HG03442 (cell line): ENCODE measurements around the gene PRDM16.

Source experiments
- ATAC-seq: cut with Tn5 transposase; IDR thresholded peaks from one replicate; pipeline ENCODE4 v1.9.1; 2021; ENCODE audit warnings: mild to moderate bottlenecking, moderate library complexity; ENCODE audit not compliant: unreplicated experiment

The PRDM16 gene

DNA sequence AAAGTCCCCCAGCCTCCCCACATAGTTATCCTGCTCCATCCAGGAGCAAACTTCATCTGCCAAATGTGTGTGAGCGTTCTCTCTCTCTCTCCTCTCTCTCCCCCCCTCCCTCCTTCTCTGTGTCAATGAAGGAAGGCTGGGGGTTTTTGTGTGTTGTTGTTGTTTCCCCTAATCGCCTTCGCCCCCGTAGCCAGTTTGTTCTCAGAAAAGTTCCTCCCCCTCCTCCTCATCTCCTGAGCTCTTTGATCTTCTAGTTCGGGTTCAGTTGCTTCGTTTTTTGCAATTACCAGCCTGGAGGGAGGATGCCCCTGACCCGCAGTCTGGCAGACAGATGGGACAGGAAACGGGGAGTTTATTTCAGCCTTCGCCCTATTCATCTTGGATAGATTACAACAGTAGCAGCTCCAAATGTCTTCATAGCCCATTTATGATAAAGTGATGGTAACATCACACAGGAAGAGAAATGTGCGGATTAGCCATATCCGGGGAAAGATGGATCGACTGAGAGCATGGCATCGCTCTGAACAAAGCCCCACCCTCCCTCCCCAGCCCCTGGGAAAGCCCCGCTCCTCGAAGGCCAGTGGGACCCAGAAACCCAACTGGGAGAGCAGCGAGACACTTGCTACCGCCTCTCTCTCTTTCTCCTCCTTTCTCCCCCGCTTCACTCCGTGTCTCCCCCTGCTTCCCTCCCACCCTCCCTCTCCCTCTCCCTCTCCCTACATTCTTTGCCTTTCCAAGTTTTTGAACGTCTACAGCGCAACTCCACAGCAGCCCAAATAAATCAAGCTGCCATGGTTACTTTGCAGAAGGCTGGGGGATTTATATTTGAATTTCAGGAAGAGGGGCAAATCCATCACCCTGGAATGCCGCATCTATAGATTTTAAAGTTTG lies 245.7 kb downstream of the PRDM16 start:
- ATAC-seq, result no peak

DNA sequence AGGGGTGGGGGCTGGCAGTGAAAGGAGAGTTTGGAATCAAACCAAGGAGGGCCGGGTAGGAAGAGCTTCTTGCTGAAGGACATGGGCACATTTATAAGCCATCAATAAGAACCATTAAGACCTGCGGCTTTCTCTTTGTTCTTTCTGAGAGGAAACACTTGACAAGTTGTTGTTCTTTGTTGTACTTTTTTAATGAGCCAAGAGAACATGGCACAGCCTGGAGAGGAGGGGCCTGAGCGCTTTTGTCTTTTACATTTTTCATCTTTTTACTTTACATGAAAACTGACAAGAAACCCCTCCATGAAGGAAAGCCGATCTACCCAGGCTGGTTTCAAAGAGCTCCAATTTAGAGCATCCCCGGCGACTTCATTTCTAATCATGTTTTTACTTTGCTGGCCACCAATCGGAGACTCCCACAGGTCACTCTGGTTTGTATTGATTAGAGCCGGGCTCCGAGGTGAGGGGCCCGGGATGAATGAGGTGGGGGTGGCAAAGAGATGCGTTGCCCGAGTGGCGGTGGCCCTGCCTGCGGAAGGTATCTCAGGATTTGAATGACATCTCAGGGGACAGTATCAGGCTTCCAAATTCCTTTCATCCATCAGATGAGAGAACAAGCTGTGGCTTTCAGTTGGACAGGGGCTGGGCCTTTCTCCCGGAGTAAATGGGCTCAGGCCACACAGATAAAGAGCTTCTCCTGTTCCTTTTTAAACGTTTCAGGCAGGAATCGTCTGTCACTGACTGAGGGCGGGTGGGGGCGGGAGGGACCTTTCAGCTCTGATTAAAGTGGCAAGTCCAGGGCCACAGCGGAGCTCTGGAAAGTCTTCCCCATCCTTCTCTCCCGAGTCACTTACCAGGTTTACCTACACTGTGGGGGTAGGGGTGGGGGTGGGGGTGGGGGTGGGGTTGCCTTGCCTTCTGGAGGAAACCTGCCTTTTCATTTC lies 246.7 kb downstream of the PRDM16 start:
- ATAC-seq, result no peak

DNA sequence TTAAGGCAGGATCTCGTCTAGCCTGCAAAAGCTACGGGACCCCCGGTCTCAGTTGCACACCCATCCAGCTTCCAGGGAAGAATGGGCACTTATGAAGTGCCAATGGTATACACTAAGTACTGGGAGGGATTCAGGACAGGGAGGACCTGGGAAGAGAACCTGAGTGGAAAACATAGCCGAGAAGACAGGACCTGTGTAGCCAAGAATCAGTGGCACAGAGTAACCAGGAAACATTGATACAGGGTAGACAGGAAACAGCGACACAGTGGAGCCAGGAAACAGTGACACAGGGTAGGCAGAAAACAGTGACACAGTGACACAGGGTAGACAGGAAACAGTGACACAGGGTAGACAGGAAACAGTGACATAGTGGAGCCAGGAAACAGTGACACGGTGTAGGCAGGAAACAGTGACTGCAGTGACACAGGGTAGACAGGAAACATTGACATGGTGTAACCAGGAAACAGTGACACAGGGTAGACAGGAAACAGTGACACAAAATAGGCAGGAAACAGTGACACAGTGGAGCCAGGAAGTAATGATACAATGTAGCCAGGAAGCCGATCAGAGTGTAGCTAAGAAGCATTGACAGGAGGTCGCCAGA lies 247.4 kb downstream of the PRDM16 start:
- ATAC-seq, result no peak

DNA sequence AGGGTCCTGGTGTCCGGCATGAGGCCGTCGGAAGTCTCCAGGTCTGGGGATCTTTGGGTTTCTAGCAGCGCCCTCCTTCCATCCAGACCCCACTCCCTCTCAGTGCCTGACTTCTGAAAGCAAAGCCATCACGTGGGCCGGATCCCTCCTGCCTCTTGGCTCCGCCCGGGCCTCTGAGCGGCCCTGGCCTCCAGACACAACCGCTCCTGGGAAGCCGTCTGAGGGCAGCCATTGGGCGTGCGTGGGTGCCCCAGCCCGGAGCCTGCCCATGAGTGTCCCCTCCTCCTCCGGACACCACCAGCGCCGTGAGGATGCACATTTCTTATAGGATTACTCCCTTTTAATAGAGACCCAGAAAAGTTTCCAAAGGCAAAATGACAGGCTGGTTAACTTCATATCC lies 248.5 kb downstream of the PRDM16 start:
- ATAC-seq, result no peak

DNA sequence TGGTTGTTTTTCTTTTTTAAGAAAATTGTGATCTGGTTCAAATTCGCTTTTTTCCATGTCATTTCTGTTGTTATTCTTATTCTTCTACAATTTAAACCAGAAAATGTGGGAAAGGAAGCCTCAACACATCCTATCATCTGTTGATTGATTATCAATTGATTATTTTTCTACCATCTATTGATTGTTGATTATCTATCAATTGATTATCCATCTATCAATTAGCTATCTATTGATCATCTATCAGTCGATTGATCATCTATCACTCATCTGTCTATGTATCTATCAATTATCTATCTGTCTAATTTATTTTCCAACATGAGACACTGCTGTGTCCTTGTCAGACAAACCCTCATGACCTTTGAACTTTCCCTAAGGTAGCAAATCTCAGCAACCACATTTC lies 249.3 kb downstream of the PRDM16 start:
- no peak for ATAC-seq

DNA sequence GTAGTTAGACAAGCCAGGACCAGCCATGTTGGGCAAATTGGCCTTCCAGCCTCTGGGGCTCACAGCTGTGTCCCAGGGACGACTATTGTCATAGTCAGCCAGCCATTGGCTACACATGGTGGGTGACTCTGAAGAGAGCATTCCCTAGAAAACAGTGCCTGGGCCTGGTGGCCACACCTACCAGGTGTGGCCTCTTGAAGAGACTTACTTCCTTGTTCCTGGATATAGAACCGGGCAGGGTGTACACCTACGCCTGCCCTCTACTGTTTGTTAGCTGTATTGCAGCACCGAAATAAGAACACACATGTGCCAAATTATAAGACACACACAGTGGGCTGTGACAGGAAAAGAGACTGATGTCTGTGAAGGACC lies 250.9 kb downstream of the PRDM16 start:
- ATAC-seq, result no peak

DNA sequence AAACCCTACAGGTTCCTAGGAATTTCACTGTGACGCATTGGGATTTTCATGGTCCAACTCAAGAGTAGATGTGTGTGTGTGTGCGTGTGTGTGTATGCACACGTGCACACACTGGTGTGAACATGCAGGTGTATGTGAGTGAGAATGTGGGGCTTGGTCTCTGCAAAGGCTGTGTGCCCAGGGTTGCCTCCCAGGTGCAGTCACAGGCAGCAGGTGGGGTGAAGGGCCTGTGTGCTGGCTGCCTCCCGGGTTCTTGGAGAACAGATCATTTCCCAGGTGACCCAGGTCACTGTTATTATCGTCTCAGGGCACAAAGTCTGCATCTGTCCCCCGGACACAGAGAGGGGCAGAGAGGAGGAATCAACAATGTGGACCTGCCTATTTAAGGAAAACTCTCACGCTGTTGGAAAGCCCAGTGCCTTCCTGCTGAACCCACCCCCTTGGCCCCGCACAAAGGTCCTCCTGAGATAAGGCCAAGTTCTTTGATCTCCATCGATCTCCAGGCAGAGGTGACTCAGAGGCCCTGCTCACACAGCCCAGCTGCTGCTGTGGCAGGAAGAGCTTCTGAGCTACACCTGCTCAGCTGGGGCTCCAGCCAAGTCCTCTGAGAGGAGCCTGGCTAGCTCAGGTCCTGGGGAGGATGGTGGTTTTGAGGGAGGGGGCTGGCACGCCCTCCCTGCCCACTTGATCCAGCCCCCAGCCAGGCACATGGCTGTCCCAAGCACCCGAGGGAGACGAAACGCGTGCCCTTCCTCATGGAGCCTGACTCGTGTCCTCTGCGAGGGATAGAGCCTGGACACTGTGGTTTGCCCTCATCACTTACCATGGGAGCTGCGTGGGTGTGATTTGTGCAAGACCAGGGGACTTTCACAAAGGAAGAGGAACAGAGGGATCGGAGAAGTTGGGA lies 251.5 kb downstream of the PRDM16 start:
- ATAC-seq, result no peak

DNA sequence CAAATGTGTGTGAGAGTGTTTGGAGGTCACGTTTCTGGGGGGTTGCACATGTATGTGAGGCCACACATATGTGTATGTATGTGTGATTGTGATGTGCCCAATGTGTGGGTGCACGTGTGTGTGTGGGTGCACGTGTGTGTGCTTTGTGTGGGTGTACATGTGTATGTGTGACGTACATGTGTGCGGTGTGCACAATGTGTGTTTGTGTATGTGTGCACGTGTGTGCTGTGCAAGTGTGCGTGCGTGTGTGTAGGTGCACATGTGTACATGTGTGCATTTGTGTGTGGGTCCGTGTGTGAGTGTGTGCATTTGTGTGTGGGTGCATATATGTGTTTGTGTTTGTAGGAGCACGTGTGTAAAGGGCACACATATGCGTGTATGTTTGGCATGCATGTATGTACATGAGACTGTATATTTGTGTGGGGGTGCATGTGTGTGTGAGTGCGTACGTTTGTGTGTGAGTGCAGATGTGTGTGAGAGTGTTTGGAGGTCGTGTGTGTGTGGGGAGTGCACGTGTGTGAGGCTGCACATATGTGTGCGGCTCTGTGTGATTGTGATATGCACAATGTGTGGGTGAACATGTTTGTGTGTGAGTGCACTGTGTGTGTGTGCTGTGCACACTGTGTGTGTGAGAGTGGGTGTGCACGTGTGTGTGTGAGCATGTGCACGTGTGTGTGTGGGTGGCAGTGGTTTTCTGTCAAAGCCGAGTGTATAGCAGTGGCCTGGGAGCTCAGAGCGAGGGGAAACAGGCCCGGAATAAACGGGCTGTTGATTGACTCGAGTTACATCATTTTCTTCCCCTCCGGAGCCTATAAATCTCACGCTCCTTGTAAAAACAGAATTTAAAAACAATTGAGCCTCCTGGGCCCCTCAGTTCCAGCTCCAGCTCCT lies 252.8 kb downstream of the PRDM16 start:
- no peak for ATAC-seq

DNA sequence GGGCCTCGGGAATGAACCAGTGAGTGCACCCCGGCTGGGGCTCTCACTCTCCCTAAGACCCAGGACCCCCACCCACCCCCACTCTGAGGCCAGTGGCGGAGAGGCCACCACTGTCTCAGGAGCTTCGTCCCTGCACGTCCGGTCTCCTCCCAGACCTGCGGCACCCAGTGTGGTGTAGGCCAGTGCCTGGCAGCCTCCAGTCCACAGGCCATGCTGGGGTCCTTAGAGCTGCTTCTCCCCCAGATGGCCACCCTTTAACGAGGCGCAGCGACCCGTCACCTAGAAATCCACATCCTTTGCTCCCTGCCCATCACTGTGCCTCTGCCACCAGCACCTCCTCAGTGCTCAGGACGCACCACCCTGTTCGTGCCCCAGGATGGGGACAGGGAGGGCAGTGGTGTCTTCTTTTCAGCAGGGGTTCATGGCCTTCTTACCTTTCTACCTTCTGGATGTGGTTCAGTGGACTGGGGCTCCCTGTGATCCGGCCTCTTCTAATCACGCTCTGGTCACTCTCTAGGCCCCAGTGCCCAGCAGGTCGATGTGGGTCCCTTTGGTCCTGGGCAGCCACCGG lies 253.5 kb downstream of the PRDM16 start:
- ATAC-seq, result no peak

DNA sequence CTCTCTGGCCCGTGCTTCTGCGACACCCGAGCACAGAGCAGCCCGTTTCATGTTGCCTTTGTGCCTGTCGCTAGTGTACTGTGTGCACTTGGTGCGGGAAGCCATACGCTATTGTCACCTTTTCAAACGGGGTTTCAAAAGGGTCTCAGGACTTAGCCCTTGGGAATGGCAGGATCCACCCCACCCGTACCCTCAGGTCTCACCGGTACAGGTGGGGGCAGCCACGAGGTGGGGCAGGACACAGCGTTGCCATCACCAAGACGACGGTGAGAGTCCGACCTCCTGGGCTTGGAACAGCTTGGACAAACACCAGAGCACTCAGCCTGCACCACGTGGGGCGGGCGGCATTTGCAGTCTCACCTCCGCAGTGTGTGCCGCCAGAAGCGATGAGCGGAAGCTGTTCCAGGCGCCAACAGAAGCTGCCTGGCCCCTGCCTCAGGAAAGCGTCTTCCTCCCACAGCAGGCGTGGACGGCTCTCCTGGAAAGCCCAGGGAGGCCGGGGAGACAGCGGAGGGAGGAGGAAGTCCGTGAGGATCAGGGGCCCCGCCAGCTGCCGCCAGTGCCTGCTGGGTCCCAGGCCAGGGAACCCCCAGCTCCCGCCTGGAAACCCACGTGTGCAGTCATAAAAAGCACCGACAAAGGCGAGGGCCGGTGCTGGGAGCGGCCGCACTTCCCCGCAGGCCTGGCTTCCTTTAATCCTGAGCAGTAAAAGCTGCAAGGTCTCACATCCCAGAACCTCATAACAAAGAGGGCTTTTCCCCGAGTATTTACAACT lies 254.2 kb downstream of the PRDM16 start:
- ATAC-seq, result no peak

DNA sequence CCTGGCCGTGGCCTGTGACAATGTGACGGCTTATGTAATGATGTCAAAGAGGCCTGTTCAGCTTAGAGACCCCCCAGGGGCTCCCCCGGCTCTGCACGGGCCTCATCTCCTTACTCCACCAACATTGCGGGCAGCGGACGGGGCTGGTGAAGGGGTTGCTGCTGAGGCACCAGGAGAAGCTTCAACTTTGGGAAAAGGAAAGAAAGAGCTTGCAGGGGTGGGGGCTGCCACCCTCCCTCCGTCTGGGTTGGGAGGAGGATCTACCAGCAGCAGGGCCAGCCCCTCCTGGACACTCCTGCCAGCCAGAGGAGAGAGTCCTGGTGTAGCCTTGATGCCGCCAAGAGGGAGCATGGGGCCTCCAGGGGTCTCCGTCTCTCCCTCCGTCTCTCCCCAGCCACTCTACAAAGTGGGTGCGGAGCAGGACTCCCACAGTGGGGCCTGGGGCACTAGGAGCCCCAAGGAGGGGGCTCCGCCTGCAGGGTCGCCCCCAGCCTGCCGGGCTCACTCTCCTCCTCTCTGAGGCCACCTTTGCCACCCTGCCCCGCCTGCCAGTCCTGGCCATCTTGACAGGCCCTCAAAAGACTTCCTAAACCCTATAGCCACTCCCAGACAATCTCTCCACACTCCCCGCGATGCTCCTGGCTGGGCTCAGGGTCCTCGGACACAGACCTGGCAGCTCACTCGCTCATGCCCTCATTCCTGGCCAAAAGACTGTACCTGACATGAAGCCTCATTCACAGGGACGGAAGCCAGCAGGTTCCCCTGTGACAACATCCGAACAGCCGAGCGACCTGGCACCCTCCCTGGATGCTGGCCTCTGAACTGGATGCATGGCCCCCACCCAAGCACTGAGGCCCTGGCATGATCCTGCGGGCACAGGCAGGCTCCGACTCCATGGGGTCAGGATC lies 255.0 kb downstream of the PRDM16 start:
- no peak for ATAC-seq

DNA sequence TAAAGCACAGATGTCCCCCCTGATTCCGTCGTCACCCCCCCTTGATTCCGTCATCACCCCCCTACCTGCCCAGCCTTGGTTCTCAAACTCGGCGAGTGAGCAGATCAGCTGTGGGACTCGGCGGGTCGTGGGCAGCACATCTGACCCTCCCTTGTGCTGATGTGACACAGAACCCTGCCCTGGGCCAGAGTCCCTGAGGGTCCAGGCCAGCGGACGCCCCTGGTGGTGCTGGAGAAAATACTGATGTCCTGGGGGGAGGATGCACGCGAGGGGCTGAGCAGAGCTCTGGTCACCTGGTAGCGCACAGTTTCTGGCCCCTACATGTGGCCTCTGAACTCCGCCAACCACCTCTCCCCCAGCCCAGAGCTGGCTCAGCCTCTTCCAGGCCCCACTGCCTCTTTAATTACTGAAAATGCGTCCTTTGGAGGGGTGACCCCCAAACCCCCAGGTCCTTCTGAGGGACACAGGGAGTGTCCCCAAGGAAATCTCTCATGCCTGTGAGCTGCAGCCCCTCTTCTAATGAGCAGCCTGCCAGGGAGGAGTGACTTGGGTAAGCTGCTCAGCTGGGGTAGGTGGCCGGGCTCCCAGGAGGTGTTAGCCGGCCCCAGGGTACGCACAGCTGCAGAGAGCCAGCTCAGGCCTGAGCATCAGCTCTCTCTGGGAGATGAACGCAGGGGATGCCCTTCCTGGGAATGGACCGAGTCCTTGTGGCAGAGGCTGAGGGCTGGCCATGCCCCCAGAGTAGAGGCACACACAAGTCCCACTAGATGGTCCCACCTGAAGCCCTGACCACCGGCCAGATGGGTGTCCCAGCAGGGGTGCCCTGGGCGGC lies 255.9 kb downstream of the PRDM16 start:
- ATAC-seq, result no peak

DNA sequence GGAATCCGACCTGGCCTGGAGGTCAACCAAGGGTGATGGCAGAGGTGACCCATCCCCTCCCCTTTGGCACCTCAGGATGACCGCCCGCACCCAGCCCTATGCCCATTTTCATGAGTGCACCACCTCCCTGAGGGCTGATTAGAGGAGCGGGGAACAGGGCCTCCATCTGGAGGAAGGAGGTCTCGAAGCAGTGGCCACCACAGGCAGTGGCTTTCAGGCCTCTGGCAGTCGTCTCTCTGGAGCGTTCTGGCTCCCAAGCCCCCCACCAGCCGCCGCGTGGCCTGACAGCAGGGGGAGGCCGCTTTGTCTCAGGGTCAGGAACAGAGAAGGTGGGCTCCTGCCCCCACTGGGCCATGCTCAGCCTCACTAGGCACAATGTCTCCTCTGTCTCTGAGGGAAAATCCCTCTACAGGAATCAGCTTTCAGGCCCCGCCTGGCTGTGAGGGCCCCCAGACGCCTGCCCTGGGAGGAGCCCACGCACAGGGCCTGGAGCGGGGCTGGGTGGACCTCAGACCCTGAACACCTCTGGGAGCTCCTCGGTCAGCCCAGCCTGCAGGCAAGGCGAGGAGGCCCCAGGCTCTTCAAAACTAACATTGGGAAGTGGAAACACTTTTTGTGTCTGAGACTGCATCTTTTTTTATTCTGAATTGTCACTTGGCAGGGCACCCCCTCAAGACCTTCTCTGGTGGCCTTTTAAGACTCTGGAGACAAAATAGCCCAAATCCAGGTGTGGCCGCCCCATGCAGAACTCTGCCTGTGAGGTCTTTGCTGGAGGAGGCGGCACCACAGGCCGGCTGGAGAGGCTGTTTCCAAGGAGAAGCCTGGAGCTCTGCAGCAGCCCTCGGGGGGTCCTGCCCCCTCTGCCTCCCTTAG lies 257.7 kb downstream of the PRDM16 start:
- no peak for ATAC-seq

DNA sequence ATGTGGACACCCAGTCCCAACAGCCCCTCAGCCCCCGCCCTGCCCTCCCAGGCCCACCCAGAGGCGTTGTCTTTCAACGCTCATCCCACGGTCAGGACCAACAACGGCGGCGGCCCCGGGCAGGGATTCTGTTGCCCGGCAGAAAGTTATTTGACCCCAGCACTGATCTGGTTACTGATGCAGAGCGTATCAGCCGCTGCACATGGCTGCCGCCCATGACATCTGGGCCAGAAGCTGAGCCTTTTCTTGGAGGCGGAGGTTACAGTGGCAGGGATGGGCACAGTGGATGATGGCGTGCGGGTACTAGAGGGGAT lies 258.3 kb downstream of the PRDM16 start:
- ATAC-seq, result no peak

DNA sequence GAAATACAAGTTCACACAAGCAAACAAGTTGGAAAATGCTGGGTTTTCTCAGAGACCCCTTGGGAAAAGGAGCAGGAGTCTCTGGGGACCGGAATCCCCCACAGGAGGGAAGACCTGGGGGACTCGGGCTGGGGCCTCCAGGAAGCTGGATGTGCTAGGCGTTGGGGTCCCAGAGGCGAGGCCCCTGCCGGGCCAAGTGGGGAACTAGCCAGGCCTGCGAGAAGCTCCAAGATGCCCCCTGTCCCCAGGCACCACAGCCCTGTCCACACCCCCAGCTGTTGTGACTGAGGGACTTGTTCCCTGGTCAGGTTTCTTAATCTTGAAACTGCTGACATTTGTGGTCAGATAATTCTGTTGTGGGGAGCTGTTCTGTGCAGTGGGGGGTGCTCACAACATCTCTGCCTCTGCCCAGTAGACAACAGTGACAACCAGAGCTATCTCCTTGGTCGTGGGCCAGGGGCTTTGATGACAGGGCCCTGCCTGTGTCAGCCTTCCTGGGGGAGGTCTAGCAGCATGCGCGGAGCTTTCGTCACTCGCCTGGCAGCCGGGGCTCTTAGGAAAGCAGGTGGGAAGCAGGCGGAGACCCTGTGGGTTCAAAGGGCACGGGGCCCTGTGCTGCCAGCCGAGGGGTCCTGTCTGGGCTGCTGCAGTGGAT lies 259.1 kb downstream of the PRDM16 start:
- no peak for ATAC-seq
